Neural progenitor cell (in vitro differentiated cells): Measurements from ENCODE around the gene MTG2. TPM values are rescaled to one million over a fixed set of nuclear protein-coding genes. Genes with fewer than 3 reads are reported as not detected.

Experiments
- DNase-seq: peaks from one replicate; pipeline ENCODE4 v3.0.0-alpha.2; 2016; ENCODE audit warnings: low spot score
- H2AFZ ChIP-seq: fragments of 200-600 bp; sonication (generic); replicated peaks from 2 replicates; pipeline ENCODE4 v1.6.1; 2016; ENCODE audit warnings: antibody characterized with exemption
- H3F3A ChIP-seq: fragments of 200-600 bp; sonication (generic); 2 replicates; pipeline ENCODE4 v1.6.1; 2016; ENCODE audit warnings: antibody characterized with exemption, low read depth
- H3K27ac ChIP-seq: fragments of 200-600 bp; sonication (generic); 2 replicates; pipeline ENCODE4 v1.5.1; 2016; ENCODE audit warnings: mild to moderate bottlenecking
- H3K27me3 ChIP-seq: fragments of 200-600 bp; sonication (generic); 2 replicates; pipeline ENCODE4 v1.6.1; 2016; ENCODE audit warnings: mild to moderate bottlenecking, moderate library complexity
- H3K36me3 ChIP-seq: fragments of 200-600 bp; sonication (generic); 2 replicates; pipeline ENCODE4 v1.5.1; 2016
- H3K4me1 ChIP-seq: fragments of 200-600 bp; sonication (generic); 2 replicates; pipeline ENCODE4 v1.6.1; 2016; ENCODE audit warnings: mixed run types
- H3K4me2 ChIP-seq: fragments of 200-600 bp; sonication (generic); 2 replicates; pipeline ENCODE4 v1.6.1; 2016
- H3K4me3 ChIP-seq: fragments of 200-600 bp; sonication (generic); 2 replicates; pipeline ENCODE4 v1.5.1; 2016
- H3K79me2 ChIP-seq: fragments of 200-600 bp; sonication (generic); 2 replicates; pipeline ENCODE4 v1.6.1; 2016; ENCODE audit warnings: low read depth
- H3K9ac ChIP-seq: fragments of 200-600 bp; sonication (generic); 2 replicates; pipeline ENCODE4 v1.6.1; 2016
- H3K9me3 ChIP-seq: fragments of 200-600 bp; sonication (generic); 2 replicates; pipeline ENCODE4 v1.5.1; 2016; ENCODE audit warnings: low read depth
- H4K20me1 ChIP-seq: fragments of 200-600 bp; sonication (generic); 2 replicates; pipeline ENCODE4 v1.6.1; 2016; ENCODE audit warnings: low read depth
- H3K27ac Mint-ChIP-seq: 3 replicates; pipeline ENCODE4 v1.8.0; 2021; ENCODE audit warnings: mixed read lengths
- H3K27me3 Mint-ChIP-seq: 2 replicates; pipeline ENCODE4 v1.8.0; 2022; ENCODE audit warnings: low read depth, mild to moderate bottlenecking, inconsistent platforms, moderate library complexity, mixed read lengths; ENCODE audit not compliant: insufficient read depth
- H3K36me3 Mint-ChIP-seq: 3 replicates; pipeline ENCODE4 v1.8.0; 2021; ENCODE audit warnings: mixed read lengths
- H3K4me1 Mint-ChIP-seq: 3 replicates; pipeline ENCODE4 v1.8.0; 2021; ENCODE audit warnings: mixed read lengths
- H3K4me3 Mint-ChIP-seq: 3 replicates; pipeline ENCODE4 v1.8.0; 2021; ENCODE audit warnings: mild to moderate bottlenecking, moderate library complexity, mixed read lengths
- H3K9me3 Mint-ChIP-seq: 3 replicates; pipeline ENCODE4 v1.8.0; 2020; ENCODE audit warnings: mixed read lengths
- CTCF ChIP-seq: fragments of 200-600 bp; sonication (generic); IDR thresholded peaks from 2 replicates; pipeline ENCODE4 v1.5.1; 2017; ENCODE audit warnings: antibody characterized with exemption, mild to moderate bottlenecking
- EZH2 ChIP-seq: fragments of 200-600 bp; sonication (generic); IDR thresholded peaks from 2 replicates; pipeline ENCODE4 v1.6.1; 2017; ENCODE audit warnings: antibody characterized with exemption, mild to moderate bottlenecking, moderate library complexity
- EZH2phosphoT487 ChIP-seq: fragments of 200-600 bp; sonication (generic); IDR thresholded peaks from 2 replicates; pipeline ENCODE4 v1.6.1; 2017; ENCODE audit warnings: antibody characterized with exemption
- total RNA-seq: library from RNA; depleted of rRNA; stranded (reverse); fragments of >200 nt; gene quantifications from 2 replicates; pipeline ENCODE4 v1.2.3, GENCODE V29; 2015; ENCODE audit warnings: low replicate concordance

The MTG2 gene
- total RNA-seq, 1 donor from 2014 or later, result 16.2 TPM

GRCh38 chr20:62158541-62158940 lies 24.3 kb upstream of the MTG2 start:
- Histone ChIP-seq H3K4me3 (no peak overlapping the region), H4K20me1 (peaks cover 55% of the 10 kb centered on the region), H3K27me3 (no peaks in the 10 kb centered on the region), H3F3A (no peaks in the 10 kb centered on the region), H3K27ac (no peak overlapping the region), H3K79me2 (peaks cover 55% of the 10 kb centered on the region), H3K9ac (no peak overlapping the region), H3K4me2 (no peak overlapping the region), H2AFZ (no peak overlapping the region), H3K4me1 (peaks cover 7% of the 10 kb centered on the region), H3K36me3 (no peaks in the 10 kb centered on the region), H3K9me3 (no peaks in the 10 kb centered on the region)
- H3K4me1 Mint-ChIP-seq, result peaks cover 11% of the 10 kb centered on the region
- peaks cover 21% of the 10 kb centered on the region for H3K36me3 Mint-ChIP-seq
- H3K4me3 Mint-ChIP-seq, result no peak overlapping the region
- TF ChIP-seq EZH2phosphoT487, result no peak
- no peak for TF ChIP-seq CTCF
- TF ChIP-seq EZH2, result no peak
- H3K27me3 Mint-ChIP-seq, result peaks cover 8% of the 10 kb centered on the region
- H3K27ac Mint-ChIP-seq, result no peak overlapping the region
- DNase-seq, result no peak
- peaks cover 4% of the 10 kb centered on the region for H3K9me3 Mint-ChIP-seq

GRCh38 chr20:62159052-62159451 lies 23.8 kb upstream of the MTG2 start:
- Mint-ChIP-seq H3K4me1 (peaks cover 11% of the 10 kb centered on the region), H3K4me3 (no peak overlapping the region), H3K27me3 (peaks cover 5% of the 10 kb centered on the region), H3K36me3 (peaks cover 16% of the 10 kb centered on the region), H3K9me3 (no peaks in the 10 kb centered on the region), H3K27ac (no peak overlapping the region)
- Histone ChIP-seq H3K4me2 (no peak overlapping the region), H3K36me3 (no peaks in the 10 kb centered on the region), H3K4me1 (peaks cover 7% of the 10 kb centered on the region), H2AFZ (no peak overlapping the region), H3K9me3 (no peaks in the 10 kb centered on the region), H3K79me2 (peaks cover 49% of the 10 kb centered on the region), H3K27me3 (no peaks in the 10 kb centered on the region), H3K4me3 (no peak overlapping the region), H4K20me1 (peaks cover 52% of the 10 kb centered on the region), H3K9ac (no peak overlapping the region), H3K27ac (no peak overlapping the region), H3F3A (no peaks in the 10 kb centered on the region)
- no peak for TF ChIP-seq CTCF
- TF ChIP-seq EZH2phosphoT487, result no peak
- TF ChIP-seq EZH2, result no peak
- DNase-seq, result no peak

- H3K4me2 ChIP-seq, result no peak overlapping the region
- H2AFZ ChIP-seq, result no peak overlapping the region
- no peak for DNase-seq
- H3F3A ChIP-seq, result no peaks in the 10 kb centered on the region
- H3K27ac Mint-ChIP-seq, result peak overlapping the region; percentile 72
- no peaks in the 10 kb centered on the region for H3K27me3 ChIP-seq
- H3K27me3 Mint-ChIP-seq, result peaks cover 6% of the 10 kb centered on the region
- TF ChIP-seq EZH2, result no peak
- no peak for TF ChIP-seq EZH2phosphoT487
- TF ChIP-seq CTCF, result no peak
- peaks cover 11% of the 10 kb centered on the region for H3K4me1 Mint-ChIP-seq
- peaks cover 11% of the 10 kb centered on the region for H3K36me3 Mint-ChIP-seq
- H3K9me3 ChIP-seq, result no peaks in the 10 kb centered on the region
- H3K79me2 ChIP-seq, result peaks cover 42% of the 10 kb centered on the region
- H3K4me1 ChIP-seq, result peaks cover 7% of the 10 kb centered on the region
- H3K9me3 Mint-ChIP-seq, result no peaks in the 10 kb centered on the region
- peak overlapping the region; percentile 18 for H3K4me3 Mint-ChIP-seq
- no peak overlapping the region for H3K9ac ChIP-seq
- no peak overlapping the region for H3K4me3 ChIP-seq
- H3K36me3 ChIP-seq, result no peaks in the 10 kb centered on the region
- H4K20me1 ChIP-seq, result peaks cover 44% of the 10 kb centered on the region
- no peak overlapping the region for H3K27ac ChIP-seq
These were observed 23.0 kb upstream of the MTG2 start for GRCh38 chr20:62159839-62160238.
